ENCODE data around the gene RWDD1. TPM values are rescaled to one million over a fixed set of nuclear protein-coding genes. Genes with fewer than 3 reads are reported as not detected.

Gene RWDD1
- total RNA-seq, 2 donors from 2014 or later: 42.4 to 46.6 TPM

Other genes starting within 250 kb of the RWDD1 start
- 10 to 100 TPM in 1 of 2 donors, 1 to 10 TPM in 1; 8.5 to 15.1 TPM for gene DSE, start 200.6 kb upstream of the RWDD1 start, total RNA-seq
- gene CALHM6, start 110.1 kb upstream of the RWDD1 start, total RNA-seq: 1 to 10 TPM; 5.3 to 6.0 TPM
- not detected for gene CALHM5, start 59.9 kb upstream of the RWDD1 start, total RNA-seq
- gene TRAPPC3L, start 25.8 kb upstream of the RWDD1 start, total RNA-seq: not detected
- gene CALHM4, start 17.8 kb upstream of the RWDD1 start, total RNA-seq: not detected
- under 1 TPM; 0.09 to 0.17 TPM for gene RSPH4A, start 45.0 kb downstream of the RWDD1 start, total RNA-seq
- 10 to 100 TPM; 23.1 to 25.1 TPM for gene ZUP1, start 97.3 kb downstream of the RWDD1 start, total RNA-seq
- gene KPNA5, start 109.7 kb downstream of the RWDD1 start, total RNA-seq: 10 to 100 TPM; 12.2 to 17.6 TPM
- not detected for gene FAM162B, start 194.2 kb downstream of the RWDD1 start, total RNA-seq